ENCODE data around the gene HOXB1.

DNA sequence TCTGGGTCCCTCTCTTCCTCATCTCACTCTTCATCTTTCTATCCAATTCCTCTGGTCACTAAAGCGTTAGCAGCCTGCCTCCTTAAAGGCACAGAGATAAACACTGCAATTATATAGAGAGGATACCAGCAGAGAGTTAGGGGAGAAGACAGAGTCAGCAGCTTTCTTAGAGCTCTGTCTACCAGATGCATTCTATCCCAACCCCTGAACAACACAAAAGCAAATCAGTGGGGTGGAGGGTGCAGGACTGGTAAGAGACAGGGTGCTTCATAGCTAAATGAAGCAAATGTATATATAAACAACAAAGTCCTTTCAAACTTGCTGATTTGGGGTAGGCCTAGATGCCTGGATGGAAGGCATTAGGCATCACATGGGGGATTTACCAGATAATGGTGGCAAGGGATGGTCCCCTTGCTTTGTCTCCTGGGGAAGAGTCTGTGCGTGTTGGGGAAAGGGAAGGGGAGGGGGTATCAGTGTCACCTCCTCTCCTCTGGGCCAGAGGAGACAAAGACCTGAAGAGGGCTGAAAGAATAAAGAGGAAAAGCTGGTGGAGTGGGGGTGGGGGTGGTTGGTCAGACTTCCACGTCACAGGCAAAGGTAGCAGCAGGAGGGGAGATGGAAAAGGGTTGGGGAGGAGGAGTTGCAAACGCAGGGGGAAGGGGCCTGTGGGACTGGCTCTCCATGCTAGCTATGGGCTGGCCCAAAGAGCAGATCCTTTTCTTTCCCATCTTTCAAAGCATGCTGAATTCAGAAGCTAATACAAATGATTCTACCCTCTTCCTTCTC lies 35.3 kb upstream of the HOXB1 start:
- TF ChIP-seq EZH2 (IDR thresholded peaks at IDR 0.05; ENCODE audit: low read depth): no peak
- TF ChIP-seq, protein P1, sequence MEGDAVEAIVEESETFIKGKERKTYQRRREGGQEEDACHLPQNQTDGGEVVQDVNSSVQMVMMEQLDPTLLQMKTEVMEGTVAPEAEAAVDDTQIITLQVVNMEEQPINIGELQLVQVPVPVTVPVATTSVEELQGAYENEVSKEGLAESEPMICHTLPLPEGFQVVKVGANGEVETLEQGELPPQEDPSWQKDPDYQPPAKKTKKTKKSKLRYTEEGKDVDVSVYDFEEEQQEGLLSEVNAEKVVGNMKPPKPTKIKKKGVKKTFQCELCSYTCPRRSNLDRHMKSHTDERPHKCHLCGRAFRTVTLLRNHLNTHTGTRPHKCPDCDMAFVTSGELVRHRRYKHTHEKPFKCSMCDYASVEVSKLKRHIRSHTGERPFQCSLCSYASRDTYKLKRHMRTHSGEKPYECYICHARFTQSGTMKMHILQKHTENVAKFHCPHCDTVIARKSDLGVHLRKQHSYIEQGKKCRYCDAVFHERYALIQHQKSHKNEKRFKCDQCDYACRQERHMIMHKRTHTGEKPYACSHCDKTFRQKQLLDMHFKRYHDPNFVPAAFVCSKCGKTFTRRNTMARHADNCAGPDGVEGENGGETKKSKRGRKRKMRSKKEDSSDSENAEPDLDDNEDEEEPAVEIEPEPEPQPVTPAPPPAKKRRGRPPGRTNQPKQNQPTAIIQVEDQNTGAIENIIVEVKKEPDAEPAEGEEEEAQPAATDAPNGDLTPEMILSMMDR (conservative IDR thresholded peaks at IDR 0.05): no peak

All from PC-9 (cell line).